ENCODE data around the gene SART1.

Gene SART1

DNA sequence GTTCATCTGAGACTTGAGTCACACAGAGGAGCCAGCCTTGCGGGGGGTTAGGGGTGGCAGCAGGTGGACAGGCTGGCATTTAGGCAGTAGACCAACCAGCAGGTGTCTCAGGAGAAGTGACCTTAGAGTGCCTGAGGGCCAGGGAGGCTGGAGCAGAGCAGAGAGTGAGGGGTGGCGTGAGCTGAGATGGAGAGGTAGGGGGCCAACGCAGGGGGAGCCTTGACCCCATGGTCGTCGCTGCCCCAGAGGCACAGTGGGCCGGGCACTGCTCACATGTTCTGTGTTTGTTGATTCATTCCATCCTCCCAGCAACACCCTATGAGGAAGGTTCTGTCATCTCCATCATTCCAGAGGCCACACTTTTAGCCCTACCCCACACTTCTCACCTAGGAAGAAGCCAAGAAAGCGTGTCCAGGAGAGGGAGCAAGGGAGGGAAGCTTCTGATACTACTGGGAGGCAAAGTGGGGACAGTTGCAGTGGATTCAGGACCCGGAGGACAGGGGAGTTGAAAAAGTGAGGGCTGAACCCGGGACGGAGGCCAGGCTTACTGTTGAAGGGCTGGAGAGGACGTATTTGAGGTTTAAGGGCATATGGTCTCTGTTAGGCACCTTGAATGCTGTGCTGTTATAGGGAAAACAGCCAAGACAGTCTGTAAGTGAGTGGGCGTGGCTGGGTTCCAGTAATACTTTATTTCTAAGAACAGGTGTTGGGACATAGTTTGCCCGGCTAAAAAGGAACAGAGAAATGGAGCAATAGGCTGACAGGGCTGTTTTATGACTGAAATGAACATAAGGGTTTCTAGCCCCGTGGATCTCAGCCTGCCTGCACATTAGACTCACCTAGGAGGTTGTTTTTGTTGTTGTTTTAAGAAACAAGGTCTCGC lies 7.3 kb downstream of the SART1 start:
- DNase-seq: no peak

DNA sequence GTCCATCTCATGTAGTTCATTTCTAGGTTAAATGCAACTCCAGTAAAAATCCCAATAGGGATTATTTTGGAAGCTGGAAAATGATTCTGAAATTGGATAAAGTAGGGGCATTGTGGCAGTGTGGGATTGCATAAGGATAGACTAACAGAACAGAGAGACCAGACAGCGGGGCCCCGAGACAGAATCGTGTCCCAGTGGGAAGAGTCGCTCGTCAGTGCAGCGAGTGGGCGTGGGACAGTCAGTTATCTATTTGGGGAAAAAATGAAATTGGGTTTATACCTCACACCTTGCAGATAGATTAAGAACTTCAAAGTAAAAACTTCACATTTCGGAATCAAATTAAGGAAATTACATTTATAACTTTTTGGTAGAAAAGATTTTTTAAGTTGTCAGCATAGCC lies 10.6 kb downstream of the SART1 start:
- no peak for DNase-seq

DNA sequence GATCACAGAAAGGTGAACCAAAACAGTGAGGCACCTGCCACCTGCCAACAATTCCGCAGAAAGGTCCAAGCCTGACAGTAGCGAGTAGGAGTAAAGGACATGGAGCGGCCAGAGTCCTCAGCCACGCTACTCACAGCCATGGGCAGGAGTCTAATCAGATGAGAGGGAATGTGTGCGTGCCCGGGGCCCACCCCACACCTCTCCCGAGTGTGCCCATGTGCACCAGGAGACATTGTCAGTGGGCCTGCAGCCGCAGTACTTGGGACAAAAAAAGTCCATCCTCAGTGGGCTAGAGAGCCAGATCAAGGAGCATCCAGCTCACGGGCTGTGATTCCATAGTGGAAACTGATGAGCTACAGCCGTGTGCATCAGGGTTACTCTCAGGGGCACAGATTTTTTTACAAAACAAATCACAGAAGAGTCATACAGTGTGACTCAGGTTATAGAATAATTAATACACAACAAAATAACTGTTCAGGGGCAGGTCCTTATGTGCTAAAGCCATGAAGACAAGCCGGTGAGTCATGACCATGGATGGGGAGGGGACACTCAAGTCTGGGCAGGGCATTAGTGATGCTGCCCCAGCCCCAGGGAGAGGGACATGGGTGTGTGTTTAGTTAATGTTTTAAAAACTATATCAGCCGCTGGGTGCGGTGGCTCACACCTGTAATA lies 12.0 kb downstream of the SART1 start:
- DNase-seq: no peak

DNA sequence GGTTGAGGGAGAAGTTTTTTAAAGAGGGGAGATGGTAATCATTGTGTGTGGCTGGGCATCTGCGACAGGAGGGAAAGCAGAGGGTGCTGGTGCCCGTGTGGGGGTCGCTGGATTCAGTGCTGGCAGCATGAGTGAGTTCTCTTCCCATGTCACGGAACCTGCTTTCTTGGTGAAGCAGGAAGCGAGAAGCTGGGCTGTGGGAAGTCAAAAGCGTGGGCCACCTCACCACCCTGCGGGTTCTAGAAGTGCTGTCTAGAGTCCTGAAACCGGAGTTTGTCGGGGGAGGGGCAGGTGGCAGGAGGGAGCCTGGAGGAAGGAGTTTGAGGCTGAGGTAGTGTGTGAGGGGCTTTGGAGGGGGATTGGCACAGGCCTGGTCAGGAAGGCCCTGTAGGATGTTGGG lies 14.2 kb downstream of the SART1 start:
- no peak for DNase-seq

DNA sequence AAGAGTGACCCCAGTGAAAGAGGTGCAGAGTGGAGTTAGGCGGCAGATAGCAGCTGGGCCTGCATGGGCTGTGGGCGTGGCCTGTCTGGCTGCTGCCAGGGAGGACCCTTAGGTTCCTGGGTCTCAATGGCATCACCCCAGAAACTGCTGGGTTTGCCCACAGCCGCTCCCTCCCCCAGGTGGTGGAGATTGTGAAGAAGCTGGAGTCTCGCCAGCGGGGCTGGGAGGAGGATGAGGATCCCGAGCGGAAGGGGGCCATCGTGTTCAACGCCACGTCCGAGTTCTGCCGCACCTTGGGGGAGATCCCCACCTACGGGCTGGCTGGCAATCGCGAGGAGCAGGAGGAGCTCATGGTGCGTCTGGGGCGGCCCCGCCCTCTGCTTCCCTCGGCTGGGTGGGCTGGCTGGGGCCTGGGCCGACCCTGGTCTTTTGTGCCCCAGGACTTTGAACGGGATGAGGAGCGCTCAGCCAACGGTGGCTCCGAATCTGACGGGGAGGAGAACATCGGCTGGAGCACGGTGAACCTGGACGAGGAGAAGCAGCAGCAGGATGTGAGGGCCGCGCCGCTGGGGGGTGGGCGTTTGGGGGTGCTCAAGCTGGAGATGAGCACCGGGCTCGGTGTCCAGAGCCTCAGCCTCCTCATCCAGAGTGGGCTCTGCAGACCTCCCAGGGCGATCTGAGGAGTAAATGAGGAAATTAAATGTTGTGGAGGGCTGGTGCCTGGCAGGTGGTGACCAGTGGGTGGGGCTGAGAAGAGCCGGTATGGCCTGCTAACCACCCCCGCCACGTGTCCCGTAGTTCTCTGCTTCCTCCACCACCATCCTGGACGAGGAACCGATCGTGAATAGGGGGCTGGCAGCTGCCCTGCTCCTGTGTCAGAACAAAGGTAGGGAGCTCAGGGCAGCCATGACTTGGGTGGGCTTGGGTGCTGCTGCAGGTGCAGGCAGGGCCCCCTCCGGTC lies 15.0 kb downstream of the SART1 start:
- no peak for DNase-seq

DNA sequence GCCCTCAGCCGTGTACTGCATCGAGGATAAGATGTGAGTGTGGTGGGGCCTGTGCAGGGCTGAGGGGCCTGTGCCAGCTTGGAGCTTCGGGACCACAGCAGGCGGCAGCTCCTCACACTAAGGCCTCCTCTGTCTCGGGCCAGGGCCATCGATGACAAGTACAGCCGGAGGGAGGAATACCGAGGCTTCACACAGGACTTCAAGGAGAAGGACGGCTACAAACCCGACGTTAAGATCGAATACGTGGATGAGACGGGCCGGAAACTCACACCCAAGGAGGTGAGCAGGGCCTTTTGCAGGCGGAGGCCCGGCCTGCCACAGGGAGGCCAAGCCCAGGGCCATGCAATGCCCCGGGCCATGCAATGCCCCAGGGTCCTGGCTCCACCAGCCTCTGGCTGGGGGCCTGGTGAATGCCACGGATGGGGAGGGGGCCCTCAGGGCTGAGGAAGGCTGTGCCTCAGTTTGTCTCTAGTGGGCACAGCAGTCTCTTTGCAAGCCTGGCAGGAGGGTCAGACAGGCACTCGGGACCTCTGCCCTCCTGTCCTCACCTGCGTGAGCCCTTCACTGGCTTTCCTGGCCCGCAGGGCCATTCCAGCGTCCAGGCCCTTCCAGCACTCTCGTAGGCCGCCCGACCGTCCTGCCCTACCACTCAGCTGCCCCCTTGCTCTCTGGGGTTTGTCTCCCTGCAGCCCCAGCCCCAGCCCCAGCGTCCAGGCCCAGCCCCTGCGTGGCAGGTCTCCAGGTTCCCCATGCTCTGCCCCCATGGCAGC lies 16.3 kb downstream of the SART1 start:
- no peak for DNase-seq

DNA sequence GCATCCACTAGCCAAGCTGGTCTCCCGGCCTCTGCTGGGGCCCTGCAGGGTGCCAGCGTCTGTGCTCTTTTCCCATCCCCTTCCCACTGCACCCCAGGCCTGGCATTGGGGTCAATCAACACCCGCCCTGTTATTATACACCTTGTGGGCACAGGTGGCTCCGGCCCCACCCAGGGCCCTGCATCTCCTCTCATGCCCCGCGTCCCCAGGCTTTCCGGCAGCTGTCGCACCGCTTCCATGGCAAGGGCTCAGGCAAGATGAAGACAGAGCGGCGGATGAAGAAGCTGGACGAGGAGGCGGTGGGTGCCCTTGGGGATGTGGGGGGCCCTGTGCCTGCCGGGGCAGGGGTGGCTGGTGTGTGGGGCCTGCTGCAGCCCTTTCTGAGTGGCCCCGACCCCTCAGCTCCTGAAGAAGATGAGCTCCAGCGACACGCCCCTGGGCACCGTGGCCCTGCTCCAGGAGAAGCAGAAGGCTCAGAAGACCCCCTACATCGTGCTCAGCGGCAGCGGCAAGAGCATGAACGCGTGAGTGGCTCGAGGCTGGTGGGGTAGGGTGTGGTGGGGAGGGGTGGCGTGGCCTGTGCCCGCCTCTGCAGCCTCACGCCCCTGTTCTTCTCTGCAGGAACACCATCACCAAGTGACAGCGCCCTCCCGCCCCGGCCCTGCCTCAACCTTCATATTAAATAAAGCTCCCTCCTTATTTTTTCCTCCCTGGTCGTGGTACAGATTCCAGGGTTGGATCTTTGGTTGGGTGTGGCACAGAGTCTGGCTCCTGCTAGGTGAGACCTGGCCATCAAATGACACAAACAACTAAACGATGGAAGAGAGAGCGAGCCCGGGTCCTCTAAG lies 17.1 kb downstream of the SART1 start:
- DNase-seq: no peak

DNA sequence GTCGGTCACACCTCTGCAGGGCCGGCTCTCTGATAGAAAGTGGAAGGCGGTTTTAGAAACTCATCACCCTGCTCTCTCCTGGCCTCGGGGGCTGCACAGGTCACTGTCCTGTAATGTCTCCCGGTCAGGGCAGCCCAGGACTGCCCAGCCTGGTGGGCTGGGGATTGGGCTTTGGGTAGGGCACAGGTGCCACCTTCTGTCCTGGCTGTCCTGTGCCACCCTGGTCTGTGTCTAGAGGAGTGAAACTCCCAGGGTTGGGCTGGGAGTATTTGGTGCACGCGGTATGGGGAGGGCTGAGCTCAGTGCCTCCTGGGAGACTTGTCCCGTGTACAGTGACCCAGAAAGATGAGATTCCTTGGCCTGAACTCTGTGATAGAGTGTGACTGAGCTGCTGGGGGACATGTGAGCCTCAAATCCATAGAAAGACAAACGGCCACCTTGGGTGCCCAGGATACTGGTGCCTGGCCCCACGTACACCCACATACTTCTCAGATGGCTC lies 17.8 kb downstream of the SART1 start:
- DNase-seq: no peak

DNA sequence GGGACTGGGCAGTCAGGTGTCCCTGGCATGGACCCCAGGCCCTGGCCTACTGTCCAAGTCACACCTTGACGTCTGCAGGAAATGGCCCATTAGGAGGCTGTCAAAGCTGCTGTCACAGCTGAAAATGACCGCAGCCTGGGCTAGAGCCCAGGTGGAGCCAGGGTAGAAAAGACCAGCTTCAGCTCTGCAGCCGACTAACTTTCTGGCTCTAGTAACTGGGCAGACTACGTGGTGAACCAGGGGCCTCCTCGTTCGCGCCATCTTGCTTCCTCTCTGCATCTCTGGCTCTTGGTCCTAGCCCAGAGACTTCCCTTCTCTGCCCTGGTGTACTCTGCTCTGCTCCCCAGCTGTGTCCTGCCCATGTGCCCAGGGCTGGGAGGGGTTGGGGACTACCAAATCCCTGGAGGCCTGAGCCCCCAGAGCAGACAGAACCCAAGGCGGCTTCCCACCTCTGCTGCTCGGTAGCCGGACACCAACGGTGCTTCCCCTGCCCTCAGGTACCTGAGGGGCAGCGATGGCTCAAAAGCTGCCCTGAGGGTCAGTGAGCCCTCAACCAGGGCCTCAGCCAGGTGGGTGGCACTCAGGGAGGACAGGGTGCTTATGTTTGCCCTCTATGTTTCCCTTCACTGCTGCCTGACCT lies 19.7 kb downstream of the SART1 start:
- no peak for DNase-seq

DNA sequence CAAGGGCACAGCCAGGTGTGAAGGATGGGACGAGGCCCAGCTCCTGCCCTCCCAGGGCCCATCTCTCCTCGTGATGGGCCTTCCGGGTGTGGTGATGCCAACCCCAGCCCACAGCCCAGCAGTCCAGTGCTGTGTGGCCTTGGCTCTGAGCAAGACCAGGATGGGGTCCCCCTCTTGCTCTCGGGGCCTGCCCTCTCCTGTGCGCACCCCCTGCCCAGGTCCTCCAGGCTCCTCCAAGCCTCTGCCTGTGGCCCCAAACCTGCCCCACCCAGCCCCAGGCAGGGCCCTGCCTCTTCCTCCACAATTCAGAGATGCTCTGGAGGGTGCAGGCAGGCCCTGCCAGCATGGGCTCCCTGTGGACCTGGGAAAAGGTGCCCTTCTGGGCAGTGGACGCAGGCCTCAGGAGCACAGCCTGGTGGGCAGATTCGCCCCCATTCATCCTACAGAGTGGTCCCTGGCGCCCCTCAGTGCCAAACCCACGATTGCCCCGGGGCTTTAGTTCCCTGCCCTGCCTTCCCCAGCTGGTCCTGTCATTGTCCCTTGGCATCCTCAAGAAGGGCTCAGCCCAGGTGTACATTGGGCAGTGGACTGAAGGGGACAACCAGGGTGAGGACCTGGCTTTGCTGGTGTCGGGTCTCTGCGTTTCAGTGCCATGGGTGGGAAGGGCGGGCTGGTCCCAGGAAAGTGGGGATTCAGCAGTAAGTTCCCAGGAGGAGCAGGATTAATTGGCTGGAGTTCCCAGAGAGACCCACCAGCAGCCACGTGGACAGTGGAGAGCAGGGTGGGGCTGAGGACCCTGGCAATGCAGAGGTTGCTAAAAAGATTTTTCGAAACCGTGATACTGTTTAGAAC lies 20.7 kb downstream of the SART1 start:
- no peak for DNase-seq

DNA sequence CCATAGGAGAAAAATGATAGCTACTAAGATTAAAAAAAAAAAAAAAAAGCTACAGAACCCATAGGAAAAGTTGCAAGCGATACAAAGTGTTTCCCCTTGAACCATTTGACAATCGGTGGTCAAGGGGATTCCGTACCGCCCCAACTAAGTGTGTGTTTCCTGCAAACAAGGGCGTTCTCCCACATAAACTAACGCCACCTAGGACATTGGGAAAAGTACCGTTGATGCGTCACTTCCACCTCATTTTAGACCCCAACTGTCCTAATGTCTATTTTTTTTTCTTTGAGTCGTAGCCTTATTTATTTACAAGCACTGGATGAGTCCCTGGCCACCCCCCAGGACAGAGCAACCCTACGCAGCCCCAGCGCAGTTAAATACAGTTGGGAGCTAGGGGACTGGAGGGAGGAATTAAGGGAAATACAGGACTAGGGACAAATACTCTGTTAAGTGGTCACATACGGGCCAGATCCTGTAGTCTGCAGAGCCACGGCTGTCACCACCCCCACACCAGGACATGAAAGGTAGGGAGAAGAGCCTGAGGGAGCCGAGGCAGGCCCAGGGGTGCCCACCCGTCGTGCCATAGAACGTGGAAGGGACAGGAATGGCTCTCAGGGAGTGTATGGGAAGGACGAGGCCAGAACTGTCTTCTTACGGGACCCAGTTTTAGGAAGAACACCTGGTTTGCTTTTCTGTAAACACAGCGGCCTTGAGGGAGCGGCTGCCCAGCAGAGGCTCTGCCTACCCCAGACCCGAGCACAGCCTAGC lies 21.5 kb downstream of the SART1 start:
- no peak for DNase-seq

DNA sequence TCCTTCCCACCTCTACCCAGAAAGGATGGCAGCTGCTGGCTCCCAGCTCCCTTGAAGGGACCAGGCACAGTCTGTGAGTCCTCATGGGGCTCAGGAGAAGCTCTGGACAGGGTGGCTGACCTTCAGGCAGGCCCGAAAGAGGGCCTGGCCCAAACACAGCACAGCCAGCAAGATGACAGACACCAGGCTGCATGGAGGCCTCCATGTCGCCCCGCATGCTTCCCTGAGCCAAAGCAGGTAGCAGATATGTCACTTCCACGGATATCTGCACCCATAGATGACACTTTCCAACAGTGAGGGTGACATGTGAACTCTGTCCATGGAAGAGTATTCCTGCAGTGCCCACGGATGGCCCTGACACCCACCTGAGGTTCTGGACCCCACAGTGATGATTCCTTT lies 22.1 kb downstream of the SART1 start:
- DNase-seq: no peak

DNA sequence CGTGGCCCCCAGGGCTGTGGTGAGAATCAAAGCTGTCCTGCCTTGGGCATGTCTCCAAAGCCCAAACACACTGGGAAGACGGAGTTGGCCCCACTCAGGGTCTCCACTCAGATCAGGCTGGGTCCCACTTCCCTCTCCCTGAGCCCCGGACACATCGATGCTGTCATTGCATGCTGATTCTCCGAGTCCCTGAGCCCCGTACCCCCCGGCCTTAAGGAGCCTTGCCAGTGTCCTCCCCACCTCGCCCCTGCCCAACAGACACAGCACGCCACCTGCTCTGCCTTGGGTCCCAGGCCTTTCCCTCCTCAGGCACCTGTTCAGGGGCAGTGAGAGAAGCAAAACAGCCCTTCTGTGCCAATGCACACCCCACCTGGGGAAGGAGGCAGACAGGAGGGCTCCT lies 25.8 kb downstream of the SART1 start:
- no peak for DNase-seq

DNA sequence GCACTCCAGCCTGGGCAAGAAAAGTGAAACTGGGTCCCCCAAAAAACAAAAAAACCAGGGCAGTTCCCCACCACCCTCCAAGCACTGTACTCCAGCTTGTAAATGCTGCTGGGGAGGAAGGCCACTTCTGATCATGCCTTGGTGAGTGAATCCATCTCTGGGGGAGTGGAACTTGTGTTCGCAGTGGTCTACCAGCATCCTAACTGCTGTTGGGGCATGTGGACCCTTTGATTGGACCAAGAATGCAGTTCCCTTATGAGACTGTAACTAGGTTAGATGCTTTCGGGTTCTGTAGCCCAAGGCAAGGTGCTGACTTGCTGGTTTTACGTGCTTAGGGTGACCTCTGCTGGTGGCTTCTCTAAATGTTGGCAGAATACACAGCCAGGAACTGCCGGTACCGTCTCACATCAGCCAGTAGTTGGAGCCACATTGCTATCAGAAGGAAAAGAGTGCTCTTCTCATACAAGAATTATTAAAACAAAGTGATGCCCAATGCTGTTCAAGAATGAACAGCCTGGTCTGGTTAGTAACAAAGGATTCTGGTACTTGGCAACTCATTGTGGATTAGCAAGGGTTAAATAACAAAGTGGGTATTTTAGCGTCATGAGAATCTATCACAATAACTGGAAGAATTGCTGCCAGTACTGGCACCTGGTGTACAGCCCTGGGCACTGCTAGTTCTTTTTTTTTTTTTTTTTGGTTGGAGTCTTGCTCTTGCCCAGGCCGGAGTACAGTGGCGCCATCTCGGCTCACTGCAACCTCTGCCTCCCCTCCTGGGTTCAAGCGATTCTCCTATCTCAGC lies 27.5 kb downstream of the SART1 start:
- peak; percentile 94 for DNase-seq

DNA sequence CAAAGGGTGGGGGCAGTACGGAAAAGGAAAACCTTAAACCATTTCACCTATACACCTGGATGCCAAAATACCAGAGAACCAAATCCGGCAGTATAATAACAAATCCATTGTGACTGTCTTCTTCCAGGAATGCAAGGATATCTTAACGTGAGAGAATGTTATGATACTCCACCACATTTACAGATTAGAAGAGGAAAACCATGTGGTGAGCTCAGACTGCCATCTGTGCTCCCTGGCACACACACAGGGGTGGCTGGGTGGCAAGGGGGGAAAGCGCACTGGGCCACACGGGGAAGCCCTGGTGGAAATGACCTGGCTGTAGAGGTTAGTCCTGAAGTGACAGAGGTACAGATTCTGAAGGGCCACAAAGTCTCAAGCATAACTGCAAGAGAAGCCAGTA lies 30.5 kb downstream of the SART1 start:
- DNase-seq: no peak

DNA sequence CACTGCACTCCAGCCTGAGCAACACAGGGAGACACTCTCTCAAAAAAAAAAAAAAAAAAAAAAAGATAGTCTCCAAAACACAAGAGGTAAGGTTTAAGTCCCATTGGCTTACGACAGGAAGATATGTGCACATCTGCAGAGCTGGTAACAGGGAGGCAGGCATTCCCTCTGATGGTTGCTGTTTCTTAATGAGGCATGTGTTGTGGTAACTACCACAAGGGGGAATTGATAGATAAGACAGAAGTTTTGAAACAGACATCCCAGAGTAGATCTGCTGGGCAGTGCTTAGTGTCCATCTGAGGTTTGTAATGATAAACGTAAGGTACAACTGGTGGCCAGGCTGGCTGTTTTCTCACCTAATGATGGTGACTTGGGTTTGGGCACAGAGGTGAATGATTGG lies 35.8 kb downstream of the SART1 start:
- DNase-seq: no peak

DNA sequence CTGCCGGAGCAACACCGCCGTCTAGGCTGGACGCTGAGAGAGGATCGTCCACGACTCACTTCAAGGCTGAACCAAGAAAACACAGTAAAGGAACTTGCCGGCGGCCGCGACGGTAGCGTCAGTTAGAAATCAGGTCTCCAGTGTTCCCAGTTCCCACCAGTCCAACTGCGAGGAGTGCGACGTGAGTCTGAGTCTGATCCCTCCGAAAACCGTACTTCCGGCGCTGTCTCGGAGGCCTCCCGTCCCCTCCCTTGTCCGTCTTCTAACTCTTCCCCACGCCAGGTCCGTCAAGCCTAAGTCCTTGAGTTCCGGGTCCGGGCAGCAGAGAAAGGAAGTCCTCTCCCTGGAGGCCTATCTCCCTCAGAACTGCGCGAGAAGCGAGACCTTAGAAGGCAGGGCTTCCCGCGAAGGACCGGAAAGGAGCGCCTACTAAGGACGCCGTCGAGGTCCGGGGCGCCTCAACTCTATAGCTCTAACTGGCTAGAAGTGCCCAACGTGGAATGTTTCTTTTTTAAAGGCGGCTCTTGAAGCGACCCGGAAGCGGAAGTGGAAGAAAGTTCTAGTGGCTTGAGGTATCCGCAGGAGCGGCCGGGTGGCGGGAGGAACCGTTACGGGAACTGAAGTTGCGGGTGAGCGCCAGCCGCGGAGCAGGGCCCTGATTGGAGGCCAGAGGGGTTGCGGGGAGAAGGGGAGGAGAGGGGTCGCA lies 40.6 kb downstream of the SART1 start, which contains the start of the genes BANF1 and EIF1AD:
Gene BANF1, plus strand, starts transcription at position 562 of the 706 bp plus-strand sequence. CDS start 748 bp downstream, outside the sequence.
Gene EIF1AD, minus strand, starts transcription at position 216 of the 706 bp plus-strand sequence. CDS start 1,768 bp downstream, outside the sequence.
- DNase-seq: peak; percentile 98

All from midbrain (tissue), 1 donor.